NCI-H748 treated with DMSO at 0.1 percent for 48 hours (cell line): ENCODE data around the gene FAM236D.
"Not testable (repeated sequence)": the region's sequence is repeated elsewhere in the genome, so short reads cannot be mapped to it uniquely, and the experiment has no call there.

Experiments
- DNase-seq: peaks from one replicate; lab custom pipeline; 2025; lab: John Stamatoyannopoulos, UW

Gene FAM236D

DNA sequence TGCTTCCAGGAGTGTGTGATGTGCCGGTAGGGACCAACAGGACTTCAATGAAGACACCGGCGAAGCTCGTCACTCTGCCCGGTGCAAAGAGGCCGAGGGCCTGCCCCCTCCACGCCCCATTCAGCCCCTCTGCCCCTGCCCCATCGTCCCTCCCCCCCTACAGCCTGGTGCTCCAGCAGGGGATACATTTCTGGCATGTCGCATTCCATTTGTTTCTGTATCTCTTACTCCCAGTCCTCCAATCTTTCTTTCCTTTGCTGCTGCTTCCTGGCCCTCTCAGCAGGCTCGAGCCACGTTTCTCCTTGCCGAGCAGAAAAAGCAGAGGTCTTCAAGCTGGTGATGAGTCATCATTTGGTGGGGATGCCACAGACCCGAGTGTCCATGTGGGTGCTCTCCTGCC is at the start of gene FAM236D:
Gene FAM236D, minus strand, starts transcription at position 101 of the 400 bp plus-strand sequence. Its CDS starts 100 bp downstream, at position 1.
- not testable (repeated sequence) for DNase-seq

GRCh38 chrX:72837532-72837931 is 29.5 kb upstream of the FAM236D start:
- not testable (repeated sequence) for DNase-seq

DNA sequence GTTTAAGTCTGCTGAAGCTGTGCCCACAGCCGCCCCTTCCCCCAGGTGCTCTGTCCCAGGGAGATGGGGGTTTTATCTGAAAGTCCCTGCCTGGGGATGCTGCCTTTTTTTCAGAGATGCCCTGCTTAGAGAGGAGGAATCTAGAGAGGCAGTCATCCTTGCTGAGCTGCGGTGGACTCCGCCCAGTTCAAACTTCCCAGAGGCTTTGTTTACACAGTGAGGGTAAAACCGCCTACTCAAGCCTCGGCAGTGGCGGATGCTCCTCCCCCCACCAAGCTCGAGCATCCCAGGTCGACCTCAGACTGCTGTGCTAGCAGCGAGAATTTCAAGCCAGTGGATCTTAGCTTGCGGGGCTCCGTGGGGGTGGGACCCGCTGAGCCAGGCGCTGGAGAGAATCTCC is 22.7 kb upstream of the FAM236D start:
- not testable (repeated sequence) for DNase-seq

DNA sequence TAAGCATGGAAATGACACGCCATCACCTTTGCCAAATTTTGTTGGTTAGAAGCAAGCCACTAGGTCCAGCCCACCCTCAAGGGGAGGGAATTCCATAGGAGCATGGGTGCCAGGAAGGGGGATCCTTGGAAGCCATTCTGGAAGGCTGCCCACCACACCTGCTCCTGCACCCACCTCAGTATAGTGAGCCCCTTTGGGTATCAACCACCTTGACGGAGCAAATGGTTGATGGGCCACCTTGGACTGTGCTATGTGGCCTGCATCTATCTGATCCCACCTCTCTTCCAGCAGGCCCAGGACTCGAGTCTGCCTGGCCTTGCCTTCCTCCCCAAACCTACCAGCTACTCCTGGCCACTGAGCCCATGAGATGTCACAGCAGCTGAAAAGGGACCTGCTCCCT is 17.6 kb downstream of the FAM236D start:
- not testable (repeated sequence) for DNase-seq

- DNase-seq = not testable (repeated sequence)
These were observed 19.9 kb downstream of the FAM236D start for GRCh38 chrX:72788142-72788541.

DNA sequence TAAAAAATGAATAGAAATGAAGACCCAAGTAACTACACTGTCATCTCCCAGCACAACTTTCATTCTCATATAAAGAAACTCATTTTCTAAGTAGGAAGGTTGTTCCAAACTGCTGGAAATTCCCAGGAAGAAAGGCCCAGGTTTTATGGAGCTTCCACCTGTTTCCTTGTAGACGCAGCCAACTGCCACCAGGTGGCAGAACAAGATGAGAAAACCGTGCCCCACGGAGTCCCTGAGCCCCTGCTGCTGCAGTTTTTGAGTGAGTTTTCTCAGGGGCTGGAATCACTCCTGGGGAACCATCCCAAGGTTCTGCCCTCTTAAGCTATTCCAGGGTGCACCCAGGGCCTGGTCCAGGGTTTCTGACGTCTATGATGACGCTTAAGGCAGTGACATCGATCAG is 24.0 kb downstream of the FAM236D start:
- not testable (repeated sequence) for DNase-seq

DNA sequence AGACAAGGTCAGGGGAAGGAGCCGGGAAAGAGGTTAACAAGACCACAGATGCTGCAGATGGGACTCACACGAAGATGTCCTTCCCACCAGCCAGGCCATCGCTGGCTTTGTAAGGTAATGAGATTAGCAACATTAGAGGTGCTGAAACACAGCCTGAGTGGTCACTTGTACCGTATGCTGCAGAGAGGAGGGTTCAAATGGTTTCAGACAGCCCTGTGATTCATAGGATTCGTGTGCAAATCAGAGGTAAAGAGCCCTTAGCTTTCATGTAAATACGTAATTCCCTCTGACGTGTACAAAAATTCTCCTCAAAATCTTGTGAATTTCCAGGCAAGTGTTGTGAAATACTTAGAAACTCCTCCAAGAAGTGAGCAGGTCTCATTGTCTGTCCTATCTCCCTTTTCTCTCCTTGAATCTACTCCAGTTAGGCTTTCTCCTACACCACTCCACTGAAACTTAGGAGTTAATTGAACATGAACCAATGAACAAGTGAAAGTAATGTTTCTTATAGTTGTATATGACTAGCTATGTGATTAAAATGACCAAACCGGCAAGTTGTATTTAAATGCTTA is 24.6 kb downstream of the FAM236D start:
- not testable (repeated sequence) for DNase-seq

DNA sequence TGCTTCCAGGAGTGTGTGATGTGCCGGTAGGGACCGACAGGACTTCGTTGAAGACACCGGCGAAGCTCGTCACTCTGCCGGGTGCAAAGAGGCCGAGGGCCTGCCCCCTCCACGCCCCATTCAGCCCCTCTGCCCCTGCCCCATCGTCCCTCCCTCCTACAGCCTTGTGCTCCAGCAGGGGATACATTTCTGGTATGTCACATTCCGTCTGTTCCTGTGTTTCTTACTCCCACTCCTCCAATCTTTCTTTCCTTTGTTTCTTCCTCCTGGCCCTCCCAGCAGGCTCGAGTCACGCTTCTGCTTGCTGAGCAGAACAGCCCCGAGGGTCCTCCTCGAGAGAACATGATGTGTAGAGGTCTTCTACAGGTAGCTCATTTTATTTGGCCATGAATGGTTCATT is 25.4 kb downstream of the FAM236D start, which contains the start of gene FAM236B:
Gene FAM236B, minus strand, starts transcription at position 101 of the 400 bp plus-strand sequence. Its CDS starts 100 bp downstream, at position 1.
- DNase-seq = not testable (repeated sequence)

- not testable (repeated sequence) for DNase-seq
These were observed 29.9 kb downstream of the FAM236D start for GRCh38 chrX:72778146-72778545.

DNA sequence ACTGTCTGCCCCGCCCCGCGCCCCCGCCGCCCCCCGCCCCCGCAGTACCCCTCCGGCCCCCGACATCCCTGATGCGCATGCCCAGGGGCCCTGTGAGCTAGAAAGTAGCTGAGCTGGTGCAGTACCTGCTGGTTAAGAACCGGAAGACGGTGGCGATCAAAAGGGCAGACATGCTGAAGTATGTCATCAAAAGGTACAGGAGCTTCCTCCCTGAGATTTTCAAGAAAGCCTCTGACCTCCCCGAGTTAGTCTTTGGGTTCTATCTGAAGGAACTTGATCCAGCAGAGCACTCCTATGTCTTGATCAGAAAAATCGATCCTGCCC is 30.6 kb downstream of the FAM236D start:
- DNase-seq = not testable (repeated sequence)

DNA sequence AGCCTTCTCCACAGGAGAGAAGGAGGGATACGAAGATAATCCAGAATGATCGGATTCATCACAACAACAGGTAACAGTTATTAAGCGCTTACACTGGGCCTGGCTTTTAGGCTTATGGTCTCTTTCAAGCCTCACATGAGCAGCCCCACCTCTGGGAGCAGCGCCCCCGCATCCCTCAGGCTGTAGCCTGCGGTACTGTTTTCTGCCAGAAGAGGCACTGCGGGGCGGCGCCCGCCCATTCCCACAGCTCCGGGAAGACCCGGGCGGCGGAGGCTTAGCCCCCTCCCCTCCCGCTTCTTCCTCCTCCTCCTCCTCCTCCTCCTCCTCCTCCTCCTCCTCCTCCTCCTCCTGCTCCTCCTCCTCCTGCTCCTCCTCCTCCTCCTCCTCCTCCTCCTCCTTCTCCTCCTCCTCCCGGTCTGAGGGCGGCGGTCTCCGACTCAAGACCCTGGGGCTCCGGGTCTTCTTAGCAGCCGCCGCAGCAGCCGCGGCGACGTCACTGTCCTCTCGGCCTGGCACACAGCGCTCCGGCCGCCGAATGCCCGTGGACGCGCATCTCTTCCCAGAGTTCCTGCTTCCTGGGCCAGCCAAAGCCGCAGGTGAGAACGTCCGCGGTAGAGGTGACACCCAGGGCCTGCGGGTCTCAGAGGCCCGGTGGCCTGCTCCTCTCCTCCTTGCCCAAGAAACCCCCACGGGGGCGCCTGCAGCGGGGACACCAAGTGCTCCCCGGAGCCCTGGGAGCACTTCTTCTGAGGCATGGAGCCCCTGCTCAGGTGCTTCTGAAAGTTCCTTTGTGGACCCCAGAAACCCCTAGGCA is 31.1 kb downstream of the FAM236D start, which contains the start of gene DMRTC1B:
Gene DMRTC1B, plus strand, starts transcription at position 238 of the 814 bp plus-strand sequence. CDS start 68,246 bp downstream, outside the sequence.
- DNase-seq = not testable (repeated sequence)

DNA sequence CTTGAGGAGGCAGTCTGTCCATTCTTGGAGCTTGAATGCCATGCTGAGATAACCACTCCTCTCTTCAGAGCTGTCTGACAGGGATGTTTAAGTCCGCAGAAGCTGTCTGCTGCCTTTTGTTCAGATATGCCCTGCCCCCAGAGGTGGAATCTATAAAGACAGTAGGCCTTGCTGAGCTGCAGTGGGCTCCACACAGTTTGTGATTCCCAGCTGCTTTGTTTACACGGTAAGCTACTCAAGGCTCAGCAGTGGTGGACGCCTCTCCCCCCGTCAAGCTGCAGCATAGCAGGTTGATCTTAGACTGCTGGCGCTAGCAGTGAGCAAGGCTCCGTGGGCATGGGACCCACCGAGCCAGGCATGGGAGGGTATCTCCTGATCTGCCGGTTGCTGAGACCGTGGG is 47.6 kb downstream of the FAM236D start:
- DNase-seq = not testable (repeated sequence)
